HG03066 (cell line): ENCODE measurements around the gene PZP.
"Not testable (repeated sequence)": the region's sequence is repeated elsewhere in the genome, so short reads cannot be mapped to it uniquely, and the experiment has no call there.

Experiments
- ATAC-seq: cut with Tn5 transposase; IDR thresholded peaks from one replicate; pipeline ENCODE4 v1.9.1; 2021; ENCODE audit warnings: low read depth; ENCODE audit not compliant: unreplicated experiment

Gene PZP

GRCh38 chr12:9208229-9208628, at the start of gene PZP:
Gene PZP, minus strand, starts transcription at chr12:9208395. Its CDS starts 54 bp downstream, at chr12:9208341.
- no peak for ATAC-seq

- no peak for ATAC-seq
Measured at GRCh38 chr12:9256758-9257405, 48.7 kb upstream of the PZP start.

DNA sequence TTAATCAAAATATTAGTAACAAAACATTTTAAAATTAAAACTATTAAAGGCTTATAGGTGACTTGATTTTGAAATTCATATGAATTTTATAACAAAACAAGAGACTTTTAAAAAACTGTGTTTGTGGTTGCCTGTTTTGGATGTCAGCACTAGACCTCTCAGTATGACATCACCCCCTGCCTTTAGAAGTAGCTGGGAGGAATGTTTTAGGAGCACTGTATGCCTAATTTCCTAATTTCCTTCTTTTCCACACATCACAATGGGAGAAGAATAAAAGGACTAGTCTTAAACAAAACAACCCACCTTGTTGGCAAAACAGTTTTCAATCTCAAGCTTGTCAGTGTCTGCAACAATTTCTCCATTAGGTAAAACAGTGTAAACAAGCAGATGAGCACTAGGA, 48.1 kb upstream of the PZP start:
- no peak for ATAC-seq

DNA sequence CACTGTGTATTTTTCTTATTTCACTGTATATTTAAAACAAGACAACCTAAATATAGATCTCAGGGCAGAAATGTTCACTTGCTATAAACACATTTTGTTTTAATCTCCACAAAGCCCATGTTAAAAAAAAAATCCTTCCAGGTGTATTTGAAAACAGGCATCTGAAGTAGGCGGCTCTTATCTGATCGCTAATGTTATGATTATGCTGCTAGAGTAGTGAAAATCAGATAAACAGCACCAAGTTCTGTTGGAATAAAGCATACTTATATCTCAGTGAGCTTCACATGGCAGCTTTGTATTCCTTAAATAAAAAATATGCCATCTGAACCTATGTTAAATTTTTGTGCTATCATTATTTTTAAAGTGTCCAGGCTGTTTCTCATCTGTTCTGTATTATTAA, 47.6 kb upstream of the PZP start:
- ATAC-seq: no peak

DNA sequence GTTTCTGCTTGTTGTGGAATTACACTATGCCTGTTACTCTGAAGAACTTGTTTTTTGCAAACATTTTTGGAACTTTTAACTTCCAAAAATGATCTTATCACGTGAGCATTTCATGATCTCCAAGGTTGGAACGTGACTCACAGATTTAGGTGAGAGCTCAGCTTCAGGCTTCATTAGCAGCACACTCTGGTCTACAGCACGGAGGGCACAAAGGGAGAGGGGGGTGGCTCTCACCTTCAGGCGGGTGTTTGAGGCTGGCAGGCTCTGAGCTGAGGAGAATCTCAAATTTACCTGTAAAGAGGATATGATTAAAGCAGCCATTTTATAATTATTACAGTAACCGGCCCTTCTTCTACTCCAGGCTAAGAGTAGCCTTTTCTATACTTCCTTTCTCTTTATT, 45.3 kb upstream of the PZP start:
- ATAC-seq: no peak

- ATAC-seq: not testable (repeated sequence)
Measured at GRCh38 chr12:9252791-9253190, 44.6 kb upstream of the PZP start.

- ATAC-seq: no peak
Measured at GRCh38 chr12:9252256-9252655, 44.1 kb upstream of the PZP start.

DNA sequence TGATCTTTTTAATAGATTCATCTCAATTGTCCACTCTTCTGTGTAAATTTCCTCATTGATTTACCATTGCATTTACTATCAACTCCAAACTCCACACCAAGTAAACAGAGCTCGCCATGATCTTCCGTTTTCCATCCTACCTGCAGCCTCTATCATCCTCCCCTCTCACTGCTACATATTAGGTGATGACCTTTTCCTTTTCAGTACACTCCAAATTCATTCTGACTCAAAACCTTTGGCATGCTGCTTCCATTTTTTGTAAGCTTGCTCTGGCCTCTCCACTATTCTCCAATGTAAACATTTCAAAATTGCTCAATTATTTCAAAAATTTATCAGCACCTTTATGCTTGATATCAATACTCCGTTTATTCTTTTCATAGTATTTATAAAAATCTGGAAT, 40.2 kb upstream of the PZP start:
- ATAC-seq: no peak

DNA sequence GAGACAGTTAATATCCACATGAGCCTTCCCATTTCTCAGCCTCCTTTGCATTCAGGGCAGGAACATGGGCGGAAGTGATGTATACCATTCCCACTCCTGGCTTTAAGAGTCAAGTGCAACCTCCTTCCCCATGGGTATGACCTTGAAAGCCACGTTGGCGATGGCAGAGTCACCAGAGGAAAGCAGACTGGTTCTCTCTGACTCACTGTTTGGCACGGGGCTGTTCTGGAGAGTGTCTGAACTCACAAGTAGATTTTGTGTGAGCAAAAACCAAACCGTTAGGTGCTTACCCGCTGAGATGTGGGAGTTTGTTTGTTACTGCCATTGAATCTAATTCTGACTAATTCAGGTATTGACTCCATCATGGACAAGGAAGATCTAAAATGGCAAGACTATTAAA, 36.7 kb upstream of the PZP start:
- no peak for ATAC-seq

GRCh38 chr12:9243999-9244649, 35.9 kb upstream of the PZP start:
- no peak for ATAC-seq

- ATAC-seq: no peak
Measured at GRCh38 chr12:9241301-9241700, 33.1 kb upstream of the PZP start.

GRCh38 chr12:9240776-9241175, 32.6 kb upstream of the PZP start:
- no peak for ATAC-seq

GRCh38 chr12:9240004-9240635, 31.9 kb upstream of the PZP start:
- not testable (repeated sequence) for ATAC-seq

DNA sequence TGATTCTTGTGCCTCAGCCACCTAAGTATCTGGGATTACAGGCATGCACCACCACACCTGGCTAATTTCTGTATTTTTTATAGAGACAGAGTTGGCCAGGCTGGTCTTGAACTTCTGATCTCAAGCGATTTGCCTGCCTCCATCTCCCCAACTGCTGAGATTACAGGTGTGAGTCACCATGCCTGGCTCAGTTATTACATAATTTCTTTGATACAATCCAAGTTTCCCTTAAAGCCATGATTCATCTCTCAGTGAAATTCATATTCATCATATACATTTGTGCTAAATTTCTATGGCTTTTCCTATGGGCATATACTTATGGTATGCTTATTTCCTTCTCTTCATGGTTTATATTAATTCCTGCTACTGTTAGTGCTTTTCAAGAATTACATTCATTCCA, 29.1 kb upstream of the PZP start:
- ATAC-seq: no peak

DNA sequence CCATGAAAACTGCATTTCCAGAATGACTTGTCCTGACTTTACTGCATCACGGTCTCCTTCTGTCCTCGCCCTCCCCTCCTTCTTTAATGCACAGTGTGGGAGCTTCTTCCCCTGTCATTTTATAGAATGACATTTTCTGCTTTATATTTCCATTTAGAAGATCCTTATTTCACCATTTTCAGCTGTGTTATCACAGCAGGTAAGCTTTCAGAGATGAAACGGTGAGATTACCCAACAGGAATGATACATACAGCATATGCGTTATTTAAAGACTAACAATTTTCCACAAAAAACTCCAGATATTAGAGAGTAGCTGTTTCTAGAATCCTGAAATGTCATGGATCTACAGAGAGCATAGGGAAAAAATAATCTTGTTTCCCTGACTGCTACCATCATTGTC, 27.3 kb upstream of the PZP start:
- no peak for ATAC-seq

- no peak for ATAC-seq
Measured at GRCh38 chr12:9227950-9228349, 19.8 kb upstream of the PZP start.

GRCh38 chr12:9223830-9224229, 15.6 kb upstream of the PZP start:
- no peak for ATAC-seq

GRCh38 chr12:9221483-9221882, 13.3 kb upstream of the PZP start:
- no peak for ATAC-seq

DNA sequence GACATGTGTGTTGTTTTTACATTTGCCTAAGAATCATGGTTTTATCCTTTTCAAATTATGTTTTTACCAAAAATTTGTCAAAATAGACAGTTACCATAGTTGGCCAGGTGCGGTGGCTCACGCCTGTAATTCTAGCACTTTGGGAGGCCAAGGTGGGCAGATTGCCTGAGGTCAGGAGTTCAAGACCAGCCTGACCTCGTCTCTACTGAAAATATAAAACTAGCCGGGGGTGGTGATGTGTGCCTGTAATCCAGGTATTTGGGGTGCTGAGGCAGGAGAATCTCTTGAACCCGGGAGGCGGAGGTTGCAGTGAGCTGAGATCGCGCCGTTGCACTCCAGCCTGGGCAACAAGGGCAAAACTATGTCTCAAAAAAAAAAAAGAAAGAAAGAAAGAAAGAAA, 12.8 kb upstream of the PZP start:
- not testable (repeated sequence) for ATAC-seq

DNA sequence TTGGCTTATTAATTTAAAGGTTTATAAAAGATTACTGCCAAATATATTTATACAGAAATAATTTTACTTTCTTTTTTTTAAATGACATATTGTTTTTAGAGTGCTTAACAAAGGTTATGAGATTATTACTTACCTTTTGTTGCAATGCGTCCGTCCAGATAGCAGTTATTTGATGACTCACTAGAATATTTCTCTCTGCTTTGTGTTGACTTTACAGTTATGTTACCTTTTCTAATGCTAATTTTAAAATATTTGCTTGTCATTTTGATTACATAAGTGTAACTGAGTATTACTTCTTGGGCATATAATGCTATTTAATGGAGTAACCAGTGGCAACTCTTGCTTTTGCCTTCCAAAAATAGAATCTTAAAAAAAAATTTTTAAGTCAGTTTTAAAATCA, 6.3 kb upstream of the PZP start:
- ATAC-seq: no peak

DNA sequence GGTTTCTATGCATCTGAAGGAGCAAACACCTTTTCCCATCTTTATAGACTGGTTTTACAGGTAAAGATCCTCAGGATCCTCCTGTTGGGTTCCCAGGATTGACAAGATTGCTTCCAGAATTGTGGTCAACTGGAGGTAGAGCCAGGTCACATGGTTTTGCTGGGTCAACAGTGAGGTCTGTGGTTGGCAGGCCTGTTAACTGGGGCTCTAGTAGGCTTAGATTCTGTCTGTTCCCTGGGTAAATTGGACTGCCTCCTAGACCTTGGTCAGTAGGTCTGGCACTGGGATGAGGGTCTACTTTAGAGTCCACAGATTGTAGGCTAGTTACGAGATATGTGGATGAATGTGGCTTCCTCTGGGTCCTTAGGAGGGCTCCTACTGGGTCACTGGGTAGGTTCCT, 3.5 kb upstream of the PZP start:
- no peak for ATAC-seq

- ATAC-seq: no peak
Measured at GRCh38 chr12:9204380-9204779, 3.8 kb downstream of the PZP start.
